Measurements from ENCODE around the gene PHKG2.

PHKG2 gene

DNA sequence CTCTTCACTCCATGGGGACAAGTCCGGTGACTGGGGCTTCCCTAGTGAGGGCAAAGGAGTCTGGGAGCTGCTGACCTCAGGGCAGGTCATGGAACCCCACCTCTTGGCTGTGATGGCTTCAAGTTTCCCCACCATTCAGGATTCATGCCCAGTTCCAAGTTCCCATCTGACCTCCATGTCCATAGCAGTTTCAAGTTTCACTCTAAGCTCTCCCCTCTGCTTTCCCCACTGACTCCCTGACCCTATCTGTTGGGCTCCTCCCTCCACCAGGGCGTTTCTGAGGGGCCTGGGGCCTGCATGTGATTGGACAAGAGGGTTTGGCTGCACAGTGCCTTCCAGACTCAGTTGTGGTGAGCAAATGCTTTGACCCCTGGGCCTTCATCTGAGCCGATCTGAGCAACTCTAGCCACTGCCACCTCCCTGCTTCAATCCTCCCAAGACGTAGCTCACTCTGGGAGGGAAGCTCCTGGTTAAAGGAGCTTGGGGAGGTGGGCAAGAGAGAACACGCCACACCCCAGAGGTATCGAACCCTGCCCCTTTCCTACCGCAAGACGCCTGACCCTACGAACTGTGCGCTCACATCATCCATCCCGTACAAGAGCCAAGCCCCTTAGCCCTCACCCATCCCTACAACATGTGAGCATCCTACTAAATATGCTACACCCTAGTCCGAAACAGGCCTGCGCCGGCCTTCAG is 30.5 kb downstream of the PHKG2 start:
- H3K9me2 ChIP-seq (replicated peaks; ENCODE audit: insufficient read depth, low read length), result no peaks in the 10 kb centered on the region
- TF ChIP-seq CTCF (IDR thresholded peaks at IDR 0.05; ENCODE audit: insufficient read depth, low read length, poor library complexity, severe bottlenecking) (no peak), EZH2phosphoT487 (conservative IDR thresholded peaks at IDR 0.05; ENCODE audit: low read length) (no peak)
- H2AFZ ChIP-seq (ENCODE audit: low read depth, low read length, severe bottlenecking), result no peak overlapping the region
- H3K4me3 ChIP-seq (ENCODE audit: insufficient read depth, low read length, poor library complexity, severe bottlenecking), result no peak overlapping the region
- no peaks in the 10 kb centered on the region for H4K20me1 ChIP-seq (ENCODE audit: low read depth, low read length)
- no peaks in the 10 kb centered on the region for H3K9me3 ChIP-seq (ENCODE audit: insufficient read depth, low read length)
- no peaks in the 10 kb centered on the region for H3F3A ChIP-seq (ENCODE audit: insufficient read depth)
- H3K36me3 ChIP-seq (ENCODE audit: low read length), result no peaks in the 10 kb centered on the region
- H3K9ac ChIP-seq (ENCODE audit: low read length), result no peak overlapping the region
- no peak overlapping the region for H3K4me2 ChIP-seq (ENCODE audit: low read depth, low read length, poor library complexity, severe bottlenecking)
- H3K27ac ChIP-seq (ENCODE audit: low read depth, low read length), result no peak overlapping the region
- no peaks in the 10 kb centered on the region for H3K79me2 ChIP-seq (ENCODE audit: insufficient read depth, low read length)
- no peaks in the 10 kb centered on the region for H3K27me3 ChIP-seq (ENCODE audit: low read length)

DNA sequence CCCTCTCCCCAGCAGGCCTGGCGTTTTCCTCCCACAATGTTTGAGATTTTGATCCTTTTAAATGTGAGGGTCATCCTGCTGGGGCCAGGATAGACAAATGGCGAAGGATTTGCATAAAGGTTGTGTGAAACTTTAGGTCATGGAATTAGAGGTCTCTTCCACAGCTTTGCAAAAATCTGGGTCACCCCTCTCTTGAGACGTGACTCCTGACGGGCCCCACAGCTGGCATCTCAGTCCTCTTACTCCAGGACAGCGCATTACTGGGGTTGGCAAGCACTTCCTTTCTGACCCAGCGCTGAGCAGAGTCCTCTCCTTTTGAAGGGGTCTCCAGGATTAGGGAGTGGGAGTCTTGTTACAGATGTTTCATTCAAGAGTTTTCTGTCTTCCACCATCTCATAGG is 31.4 kb downstream of the PHKG2 start:
- Histone ChIP-seq H3K9ac (ENCODE audit: low read length) (no peak overlapping the region), H3K79me2 (ENCODE audit: insufficient read depth, low read length) (no peaks in the 10 kb centered on the region), H3K36me3 (ENCODE audit: low read length) (no peaks in the 10 kb centered on the region), H2AFZ (ENCODE audit: low read depth, low read length, severe bottlenecking) (no peak overlapping the region), H3K9me2 (replicated peaks; ENCODE audit: insufficient read depth, low read length) (no peaks in the 10 kb centered on the region), H3K4me3 (ENCODE audit: insufficient read depth, low read length, poor library complexity, severe bottlenecking) (no peak overlapping the region), H3K9me3 (ENCODE audit: insufficient read depth, low read length) (no peaks in the 10 kb centered on the region), H3F3A (ENCODE audit: insufficient read depth) (no peaks in the 10 kb centered on the region), H3K4me2 (ENCODE audit: low read depth, low read length, poor library complexity, severe bottlenecking) (no peak overlapping the region), H4K20me1 (ENCODE audit: low read depth, low read length) (no peaks in the 10 kb centered on the region), H3K27ac (ENCODE audit: low read depth, low read length) (no peak overlapping the region), H3K27me3 (ENCODE audit: low read length) (no peaks in the 10 kb centered on the region)
- TF ChIP-seq EZH2phosphoT487 (conservative IDR thresholded peaks at IDR 0.05; ENCODE audit: low read length) (no peak), CTCF (IDR thresholded peaks at IDR 0.05; ENCODE audit: insufficient read depth, low read length, poor library complexity, severe bottlenecking) (no peak)

DNA sequence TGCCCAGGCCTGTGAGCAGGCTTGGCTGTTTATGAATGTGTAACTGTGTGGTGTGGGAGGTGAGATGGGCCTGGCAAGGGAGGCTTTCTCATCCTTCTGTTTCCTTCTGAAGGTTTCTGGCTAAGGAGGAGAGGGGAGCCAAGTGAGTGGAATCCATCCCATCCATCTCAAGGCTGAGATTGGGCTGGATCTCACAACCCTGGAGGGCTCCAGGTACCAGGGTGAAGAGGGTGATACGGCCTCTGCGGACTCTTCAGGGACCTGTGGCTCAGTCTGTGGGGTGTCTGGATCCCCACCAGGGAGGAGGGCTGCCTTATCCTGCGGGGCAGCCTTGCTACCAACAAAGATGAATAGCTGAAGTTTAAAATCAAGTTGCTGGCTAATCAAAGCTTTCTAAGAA is 31.8 kb downstream of the PHKG2 start:
- H3K27me3 ChIP-seq (ENCODE audit: low read length), result no peaks in the 10 kb centered on the region
- TF ChIP-seq EZH2phosphoT487 (conservative IDR thresholded peaks at IDR 0.05; ENCODE audit: low read length), result no peak
- TF ChIP-seq CTCF (IDR thresholded peaks at IDR 0.05; ENCODE audit: insufficient read depth, low read length, poor library complexity, severe bottlenecking), result no peak
- no peak overlapping the region for H2AFZ ChIP-seq (ENCODE audit: low read depth, low read length, severe bottlenecking)
- no peak overlapping the region for H3K4me3 ChIP-seq (ENCODE audit: insufficient read depth, low read length, poor library complexity, severe bottlenecking)
- H3K36me3 ChIP-seq (ENCODE audit: low read length), result no peaks in the 10 kb centered on the region
- H3K9ac ChIP-seq (ENCODE audit: low read length), result no peak overlapping the region
- H3K9me3 ChIP-seq (ENCODE audit: insufficient read depth, low read length), result no peaks in the 10 kb centered on the region
- H3K4me2 ChIP-seq (ENCODE audit: low read depth, low read length, poor library complexity, severe bottlenecking), result no peak overlapping the region
- no peaks in the 10 kb centered on the region for H3F3A ChIP-seq (ENCODE audit: insufficient read depth)
- H4K20me1 ChIP-seq (ENCODE audit: low read depth, low read length), result no peaks in the 10 kb centered on the region
- H3K9me2 ChIP-seq (replicated peaks; ENCODE audit: insufficient read depth, low read length), result no peaks in the 10 kb centered on the region
- H3K79me2 ChIP-seq (ENCODE audit: insufficient read depth, low read length), result no peaks in the 10 kb centered on the region
- no peak overlapping the region for H3K27ac ChIP-seq (ENCODE audit: low read depth, low read length)

Measured in SU-DHL-6 (cell line).